HS-5 (cell line): ENCODE data around the gene KITLG.
"Not testable (repeated sequence)": the region's sequence is repeated elsewhere in the genome, so short reads cannot be mapped to it uniquely, and the experiment has no call there.

Experiments used
- DNase-seq: peaks from one replicate; pipeline ENCODE4 v3.0.0-alpha.2; 2012; ENCODE audit warnings: low read depth

Gene KITLG, protein sequence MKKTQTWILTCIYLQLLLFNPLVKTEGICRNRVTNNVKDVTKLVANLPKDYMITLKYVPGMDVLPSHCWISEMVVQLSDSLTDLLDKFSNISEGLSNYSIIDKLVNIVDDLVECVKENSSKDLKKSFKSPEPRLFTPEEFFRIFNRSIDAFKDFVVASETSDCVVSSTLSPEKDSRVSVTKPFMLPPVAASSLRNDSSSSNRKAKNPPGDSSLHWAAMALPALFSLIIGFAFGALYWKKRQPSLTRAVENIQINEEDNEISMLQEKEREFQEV

GRCh38 chr12:88580051-88580871 is at the start of gene KITLG:
Gene KITLG, minus strand, starts transcription at chr12:88580471. Its CDS starts 193 bp downstream, at chr12:88580278.
- peak; percentile 65 for DNase-seq

- DNase-seq: no peak
These were observed 48.7 kb upstream of the KITLG start for GRCh38 chr12:88628856-88629509.

DNA sequence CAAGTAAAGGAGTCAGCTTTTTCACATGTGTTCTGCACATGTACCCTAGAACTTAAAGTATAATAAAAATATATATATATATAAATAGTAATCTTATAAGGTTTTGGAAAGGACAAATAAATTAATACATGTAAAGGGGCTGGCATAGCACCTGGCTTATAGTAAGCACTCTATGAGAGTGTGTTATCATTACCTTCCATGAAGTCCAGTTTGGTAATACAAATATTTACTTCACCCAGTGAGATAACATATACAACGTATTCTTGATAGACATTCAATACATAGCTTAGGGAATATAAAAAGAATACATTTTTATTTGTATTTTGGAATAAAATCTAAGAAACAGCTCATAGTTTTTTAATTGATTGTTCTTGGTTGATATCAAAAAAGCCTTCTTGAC is 47.8 kb upstream of the KITLG start:
- not testable (repeated sequence) for DNase-seq

GRCh38 chr12:88627501-88627900 is 47.2 kb upstream of the KITLG start:
- no peak for DNase-seq

DNA sequence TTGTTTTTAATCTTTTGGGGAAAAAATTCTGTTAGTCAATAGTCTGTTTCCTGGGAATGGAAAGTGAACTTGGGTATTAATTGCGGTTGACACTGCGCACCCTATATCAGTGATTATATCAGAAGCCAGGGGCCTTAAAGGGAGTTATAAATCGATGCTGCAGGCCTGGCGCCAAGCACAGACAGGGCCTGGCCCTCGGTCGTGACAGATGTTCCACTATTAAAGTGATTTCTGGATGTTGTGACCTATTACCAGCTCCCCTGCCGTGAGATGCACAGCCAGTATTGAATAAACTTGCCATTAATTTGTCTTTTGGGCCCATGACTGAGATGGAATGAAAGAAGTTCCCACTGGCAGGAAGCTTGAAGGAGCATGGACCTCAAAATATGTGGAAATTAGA is 45.1 kb upstream of the KITLG start:
- DNase-seq: no peak

DNA sequence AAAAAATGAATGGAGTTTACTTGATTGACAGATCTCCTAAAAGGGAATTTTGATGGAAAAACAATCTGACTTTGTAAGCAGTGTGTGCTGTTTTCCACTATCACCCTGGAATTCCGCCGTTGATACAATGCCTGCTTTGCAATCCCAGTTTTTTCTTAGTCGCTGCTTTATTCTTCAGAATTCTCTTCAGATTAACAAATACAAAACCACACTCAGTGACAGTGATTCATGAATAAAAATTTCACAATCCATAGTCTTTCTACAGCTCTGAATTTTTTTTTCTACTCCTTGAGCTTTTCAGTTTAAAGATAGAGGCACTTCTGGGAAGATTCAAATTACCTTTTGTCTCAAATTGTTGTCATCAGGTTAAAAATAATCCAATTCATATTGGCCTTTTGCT is 44.6 kb upstream of the KITLG start:
- DNase-seq: no peak

GRCh38 chr12:88623777-88624548 is 43.7 kb upstream of the KITLG start:
- no peak for DNase-seq

- no peak for DNase-seq
These were observed 37.1 kb upstream of the KITLG start for GRCh38 chr12:88617352-88617751.

- no peak for DNase-seq
These were observed 35.2 kb upstream of the KITLG start for GRCh38 chr12:88615490-88615889.

GRCh38 chr12:88604646-88605045 is 24.4 kb upstream of the KITLG start:
- no peak for DNase-seq

GRCh38 chr12:88600272-88600671 is 20.0 kb upstream of the KITLG start:
- DNase-seq: peak; percentile 70

- no peak for DNase-seq
These were observed 17.1 kb upstream of the KITLG start for GRCh38 chr12:88597365-88597764.

DNA sequence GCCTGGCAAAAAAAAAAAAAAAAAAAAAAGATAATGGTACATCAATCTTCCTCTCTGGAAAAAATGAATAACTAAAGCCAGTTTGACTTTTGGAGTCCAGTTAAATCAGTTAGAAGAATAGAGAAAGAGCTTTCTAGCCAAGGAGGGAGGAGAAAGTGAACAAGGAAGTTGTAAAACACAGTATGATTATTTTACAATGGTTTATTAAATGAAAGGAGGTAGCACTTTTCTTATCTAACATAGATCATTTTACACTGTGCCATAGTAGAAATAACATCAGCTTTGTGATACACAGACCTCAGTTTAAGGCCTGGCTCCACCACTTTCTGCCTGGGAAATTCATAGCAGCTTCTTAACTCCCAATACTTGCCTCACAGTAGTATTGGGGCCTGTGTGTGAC is 15.4 kb upstream of the KITLG start:
- no peak for DNase-seq

DNA sequence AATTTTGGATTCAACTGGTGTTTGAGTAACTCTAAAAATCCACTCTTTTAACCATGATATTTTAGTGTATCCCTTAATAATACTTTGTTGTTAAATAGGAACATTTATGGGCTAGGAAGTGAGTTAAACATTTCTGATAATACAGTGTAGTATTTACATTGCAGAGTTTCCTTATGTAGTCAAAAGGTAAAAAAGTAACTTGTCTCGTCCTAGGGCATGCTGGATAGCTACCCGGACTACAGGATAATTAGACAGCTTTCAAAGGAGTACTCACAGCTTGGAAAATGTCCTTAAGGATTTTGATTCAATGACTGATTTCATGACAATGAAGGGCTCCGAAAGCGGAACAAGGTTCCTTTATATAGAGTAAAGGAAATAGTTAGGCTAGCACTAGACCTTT is 14.5 kb upstream of the KITLG start:
- no peak for DNase-seq

DNA sequence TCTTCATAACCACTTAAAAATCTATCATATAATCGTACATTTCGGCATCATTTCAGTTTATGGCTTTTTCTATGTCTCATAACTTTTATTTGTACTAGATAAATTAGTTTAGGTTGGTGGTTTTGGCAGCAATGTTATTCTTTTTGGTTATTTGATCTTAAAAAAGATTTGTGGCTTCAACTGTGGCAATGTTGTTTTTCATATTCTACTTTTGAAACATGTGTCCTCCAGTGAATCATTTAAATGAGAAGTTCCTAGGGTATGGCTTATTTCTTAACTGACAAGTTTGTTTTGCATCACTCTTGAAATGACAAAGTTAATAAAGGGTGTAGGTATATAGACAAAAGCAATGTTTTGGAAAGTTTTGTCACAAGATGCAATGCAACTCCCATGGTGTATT is 11.1 kb upstream of the KITLG start:
- DNase-seq: no peak

DNA sequence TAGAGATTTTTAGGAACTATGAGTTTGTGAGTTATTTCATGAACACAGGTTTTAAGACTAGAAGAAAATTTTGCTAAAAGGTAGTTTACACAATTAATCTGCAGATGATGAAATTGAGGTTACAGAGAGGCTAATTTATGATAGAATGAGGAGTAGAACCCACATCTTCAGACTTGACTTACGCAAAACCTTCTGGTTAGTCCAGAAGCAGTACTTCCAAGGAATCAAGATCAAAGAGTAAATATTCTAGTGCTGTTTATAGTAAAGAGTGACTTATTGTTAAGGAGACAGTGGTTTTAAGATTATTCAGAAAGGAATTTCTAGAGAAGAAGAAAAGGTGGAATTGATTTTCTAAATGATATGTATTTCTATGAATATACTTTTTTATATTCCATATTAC is 10.6 kb upstream of the KITLG start:
- no peak for DNase-seq

GRCh38 chr12:88585077-88585476 is 4.8 kb upstream of the KITLG start:
- DNase-seq: no peak

DNA sequence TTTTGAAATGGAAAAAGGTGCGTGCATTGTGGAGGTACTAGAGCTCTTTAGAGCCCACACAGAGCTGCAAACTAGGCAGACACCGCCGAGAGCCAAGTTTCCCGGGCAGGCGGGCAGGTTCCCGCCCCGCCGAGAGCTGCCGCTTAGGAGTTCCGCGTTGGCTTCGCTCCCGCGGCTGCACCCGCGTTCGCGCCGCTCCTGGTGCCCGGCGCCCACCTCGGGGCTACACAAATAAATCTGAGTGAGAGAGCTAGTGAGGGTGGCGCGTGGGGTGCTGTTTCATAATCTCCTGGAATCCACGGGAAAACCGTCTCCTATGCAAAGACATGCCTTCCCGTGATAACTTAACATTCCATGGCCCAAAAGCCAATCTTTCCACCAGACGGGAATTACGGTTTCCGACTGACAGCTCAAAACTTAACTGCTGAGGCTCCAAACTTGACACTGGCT is 645 bp downstream of the KITLG start:
- peak; percentile 48 for DNase-seq

- no peak for DNase-seq
These were observed 1.1 kb downstream of the KITLG start for GRCh38 chr12:88579161-88579517.

GRCh38 chr12:88578276-88579160 is 1.8 kb downstream of the KITLG start:
- no peak for DNase-seq

- no peak for DNase-seq
These were observed 2.7 kb downstream of the KITLG start for GRCh38 chr12:88577537-88577936.
